Measurements from ENCODE around the gene PYURF.

DNA sequence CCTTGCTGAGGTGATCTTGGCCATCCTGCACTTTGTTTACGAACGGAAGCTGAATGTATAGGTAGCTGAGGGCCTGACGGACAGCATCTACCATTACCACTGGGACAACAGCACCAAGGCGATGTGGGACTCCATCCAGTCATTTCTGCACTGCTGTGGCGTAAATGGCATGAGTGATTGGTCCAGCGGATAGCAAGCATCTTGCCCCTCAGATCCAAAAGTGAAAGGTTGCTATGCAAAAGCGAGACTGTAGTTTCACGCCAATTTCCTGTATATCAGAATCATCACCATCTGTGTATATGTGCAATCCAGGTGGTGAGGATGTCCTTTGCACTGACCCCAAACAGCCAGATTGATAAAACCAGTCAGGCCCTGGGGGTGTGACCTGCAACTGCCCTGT is 4.2 kb upstream of the PYURF start:
- TF ChIP-seq, protein P1, sequence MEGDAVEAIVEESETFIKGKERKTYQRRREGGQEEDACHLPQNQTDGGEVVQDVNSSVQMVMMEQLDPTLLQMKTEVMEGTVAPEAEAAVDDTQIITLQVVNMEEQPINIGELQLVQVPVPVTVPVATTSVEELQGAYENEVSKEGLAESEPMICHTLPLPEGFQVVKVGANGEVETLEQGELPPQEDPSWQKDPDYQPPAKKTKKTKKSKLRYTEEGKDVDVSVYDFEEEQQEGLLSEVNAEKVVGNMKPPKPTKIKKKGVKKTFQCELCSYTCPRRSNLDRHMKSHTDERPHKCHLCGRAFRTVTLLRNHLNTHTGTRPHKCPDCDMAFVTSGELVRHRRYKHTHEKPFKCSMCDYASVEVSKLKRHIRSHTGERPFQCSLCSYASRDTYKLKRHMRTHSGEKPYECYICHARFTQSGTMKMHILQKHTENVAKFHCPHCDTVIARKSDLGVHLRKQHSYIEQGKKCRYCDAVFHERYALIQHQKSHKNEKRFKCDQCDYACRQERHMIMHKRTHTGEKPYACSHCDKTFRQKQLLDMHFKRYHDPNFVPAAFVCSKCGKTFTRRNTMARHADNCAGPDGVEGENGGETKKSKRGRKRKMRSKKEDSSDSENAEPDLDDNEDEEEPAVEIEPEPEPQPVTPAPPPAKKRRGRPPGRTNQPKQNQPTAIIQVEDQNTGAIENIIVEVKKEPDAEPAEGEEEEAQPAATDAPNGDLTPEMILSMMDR (conservative IDR thresholded peaks at IDR 0.05; ENCODE audit: low read length) = no peak
- no peak for TF ChIP-seq EZH2phosphoT487 (IDR thresholded peaks at IDR 0.05; ENCODE audit: borderline replicate concordance, low read depth, low read length)

Measured in OCI-LY7 (cell line).